ENCODE results near the gene JMJD1C. TPM values are rescaled to one million over a fixed set of nuclear protein-coding genes. Genes with fewer than 3 reads are reported as not detected.
A peak's percentile ranks its signal among the peaks of the same experiment; 100 is the strongest.

Gene JMJD1C
- total and polyA plus RNA-seq, 10 of the 15 experiments (the other 5 are each of a cell fraction or from before 2014, with no cell fraction given) = 31.2 to 83.3 (median 49.5) TPM

DNA sequence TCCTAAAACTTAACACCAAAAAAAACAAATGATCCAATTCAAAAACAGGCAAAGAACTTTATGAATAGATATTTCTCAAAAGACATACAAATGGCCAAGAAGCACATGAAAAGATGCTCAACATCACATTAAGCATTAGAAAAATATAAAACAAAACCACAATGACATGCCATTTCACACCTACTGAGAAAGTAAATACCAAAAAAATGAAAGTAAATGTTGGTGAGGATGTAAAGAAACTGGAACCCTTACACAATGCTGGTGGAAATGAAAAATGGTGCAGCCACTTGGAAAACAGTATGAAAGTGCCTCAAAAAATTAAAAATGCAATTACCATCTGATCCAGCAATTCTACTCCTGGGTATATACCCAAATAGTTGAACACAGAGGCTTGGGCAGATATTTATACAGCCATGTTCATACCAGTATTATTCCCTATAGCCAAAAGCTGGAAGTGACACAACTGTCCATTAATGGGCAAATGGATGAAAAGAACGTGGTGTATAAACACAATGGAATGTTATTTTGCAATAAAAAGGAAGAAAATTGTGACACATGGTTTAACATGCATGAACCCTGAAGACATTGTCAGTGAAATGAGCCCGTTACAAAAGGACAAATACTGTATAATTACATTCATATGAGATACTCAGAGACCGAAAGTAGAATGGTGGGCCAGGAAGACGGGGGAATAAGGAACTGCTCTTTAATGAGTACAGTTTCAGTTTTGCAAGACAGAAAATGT, 89.0 kb downstream of the JMJD1C start (continued):
- no peak for TF ChIP-seq HDGF (IDR thresholded peaks at IDR 0.05)
- TF ChIP-seq, protein P1, sequence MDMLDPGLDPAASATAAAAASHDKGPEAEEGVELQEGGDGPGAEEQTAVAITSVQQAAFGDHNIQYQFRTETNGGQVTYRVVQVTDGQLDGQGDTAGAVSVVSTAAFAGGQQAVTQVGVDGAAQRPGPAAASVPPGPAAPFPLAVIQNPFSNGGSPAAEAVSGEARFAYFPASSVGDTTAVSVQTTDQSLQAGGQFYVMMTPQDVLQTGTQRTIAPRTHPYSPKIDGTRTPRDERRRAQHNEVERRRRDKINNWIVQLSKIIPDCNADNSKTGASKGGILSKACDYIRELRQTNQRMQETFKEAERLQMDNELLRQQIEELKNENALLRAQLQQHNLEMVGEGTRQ (IDR thresholded peaks at IDR 0.05; ENCODE audit: borderline replicate concordance, low read depth, low read length) = no peak
- no peak for TF ChIP-seq GABPA (IDR thresholded peaks at IDR 0.05; ENCODE audit: low read depth)
- TF ChIP-seq, protein P2, sequence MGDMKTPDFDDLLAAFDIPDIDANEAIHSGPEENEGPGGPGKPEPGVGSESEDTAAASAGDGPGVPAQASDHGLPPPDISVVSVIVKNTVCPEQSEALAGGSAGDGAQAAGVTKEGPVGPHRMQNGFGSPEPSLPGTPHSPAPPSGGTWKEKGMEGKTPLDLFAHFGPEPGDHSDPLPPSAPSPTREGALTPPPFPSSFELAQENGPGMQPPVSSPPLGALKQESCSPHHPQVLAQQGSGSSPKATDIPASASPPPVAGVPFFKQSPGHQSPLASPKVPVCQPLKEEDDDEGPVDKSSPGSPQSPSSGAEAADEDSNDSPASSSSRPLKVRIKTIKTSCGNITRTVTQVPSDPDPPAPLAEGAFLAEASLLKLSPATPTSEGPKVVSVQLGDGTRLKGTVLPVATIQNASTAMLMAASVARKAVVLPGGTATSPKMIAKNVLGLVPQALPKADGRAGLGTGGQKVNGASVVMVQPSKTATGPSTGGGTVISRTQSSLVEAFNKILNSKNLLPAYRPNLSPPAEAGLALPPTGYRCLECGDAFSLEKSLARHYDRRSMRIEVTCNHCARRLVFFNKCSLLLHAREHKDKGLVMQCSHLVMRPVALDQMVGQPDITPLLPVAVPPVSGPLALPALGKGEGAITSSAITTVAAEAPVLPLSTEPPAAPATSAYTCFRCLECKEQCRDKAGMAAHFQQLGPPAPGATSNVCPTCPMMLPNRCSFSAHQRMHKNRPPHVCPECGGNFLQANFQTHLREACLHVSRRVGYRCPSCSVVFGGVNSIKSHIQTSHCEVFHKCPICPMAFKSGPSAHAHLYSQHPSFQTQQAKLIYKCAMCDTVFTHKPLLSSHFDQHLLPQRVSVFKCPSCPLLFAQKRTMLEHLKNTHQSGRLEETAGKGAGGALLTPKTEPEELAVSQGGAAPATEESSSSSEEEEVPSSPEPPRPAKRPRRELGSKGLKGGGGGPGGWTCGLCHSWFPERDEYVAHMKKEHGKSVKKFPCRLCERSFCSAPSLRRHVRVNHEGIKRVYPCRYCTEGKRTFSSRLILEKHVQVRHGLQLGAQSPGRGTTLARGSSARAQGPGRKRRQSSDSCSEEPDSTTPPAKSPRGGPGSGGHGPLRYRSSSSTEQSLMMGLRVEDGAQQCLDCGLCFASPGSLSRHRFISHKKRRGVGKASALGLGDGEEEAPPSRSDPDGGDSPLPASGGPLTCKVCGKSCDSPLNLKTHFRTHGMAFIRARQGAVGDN (IDR thresholded peaks at IDR 0.05) = no peak
- TF ChIP-seq ZNF384 (IDR thresholded peaks at IDR 0.05; ENCODE audit: borderline replicate concordance, low read depth, low read length) = no peak
- TF ChIP-seq, protein P3, sequence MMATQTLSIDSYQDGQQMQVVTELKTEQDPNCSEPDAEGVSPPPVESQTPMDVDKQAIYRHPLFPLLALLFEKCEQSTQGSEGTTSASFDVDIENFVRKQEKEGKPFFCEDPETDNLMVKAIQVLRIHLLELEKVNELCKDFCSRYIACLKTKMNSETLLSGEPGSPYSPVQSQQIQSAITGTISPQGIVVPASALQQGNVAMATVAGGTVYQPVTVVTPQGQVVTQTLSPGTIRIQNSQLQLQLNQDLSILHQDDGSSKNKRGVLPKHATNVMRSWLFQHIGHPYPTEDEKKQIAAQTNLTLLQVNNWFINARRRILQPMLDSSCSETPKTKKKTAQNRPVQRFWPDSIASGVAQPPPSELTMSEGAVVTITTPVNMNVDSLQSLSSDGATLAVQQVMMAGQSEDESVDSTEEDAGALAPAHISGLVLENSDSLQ (IDR thresholded peaks at IDR 0.05) = no peak
- TF ChIP-seq HDAC2 (IDR thresholded peaks at IDR 0.05) = no peak
- no peak for TF ChIP-seq HCFC1 (IDR thresholded peaks at IDR 0.05; ENCODE audit: low read length)
- no peak for TF ChIP-seq KLF5 (IDR thresholded peaks at IDR 0.05; ENCODE audit: partially characterized antibody)
- TF ChIP-seq, protein P4, sequence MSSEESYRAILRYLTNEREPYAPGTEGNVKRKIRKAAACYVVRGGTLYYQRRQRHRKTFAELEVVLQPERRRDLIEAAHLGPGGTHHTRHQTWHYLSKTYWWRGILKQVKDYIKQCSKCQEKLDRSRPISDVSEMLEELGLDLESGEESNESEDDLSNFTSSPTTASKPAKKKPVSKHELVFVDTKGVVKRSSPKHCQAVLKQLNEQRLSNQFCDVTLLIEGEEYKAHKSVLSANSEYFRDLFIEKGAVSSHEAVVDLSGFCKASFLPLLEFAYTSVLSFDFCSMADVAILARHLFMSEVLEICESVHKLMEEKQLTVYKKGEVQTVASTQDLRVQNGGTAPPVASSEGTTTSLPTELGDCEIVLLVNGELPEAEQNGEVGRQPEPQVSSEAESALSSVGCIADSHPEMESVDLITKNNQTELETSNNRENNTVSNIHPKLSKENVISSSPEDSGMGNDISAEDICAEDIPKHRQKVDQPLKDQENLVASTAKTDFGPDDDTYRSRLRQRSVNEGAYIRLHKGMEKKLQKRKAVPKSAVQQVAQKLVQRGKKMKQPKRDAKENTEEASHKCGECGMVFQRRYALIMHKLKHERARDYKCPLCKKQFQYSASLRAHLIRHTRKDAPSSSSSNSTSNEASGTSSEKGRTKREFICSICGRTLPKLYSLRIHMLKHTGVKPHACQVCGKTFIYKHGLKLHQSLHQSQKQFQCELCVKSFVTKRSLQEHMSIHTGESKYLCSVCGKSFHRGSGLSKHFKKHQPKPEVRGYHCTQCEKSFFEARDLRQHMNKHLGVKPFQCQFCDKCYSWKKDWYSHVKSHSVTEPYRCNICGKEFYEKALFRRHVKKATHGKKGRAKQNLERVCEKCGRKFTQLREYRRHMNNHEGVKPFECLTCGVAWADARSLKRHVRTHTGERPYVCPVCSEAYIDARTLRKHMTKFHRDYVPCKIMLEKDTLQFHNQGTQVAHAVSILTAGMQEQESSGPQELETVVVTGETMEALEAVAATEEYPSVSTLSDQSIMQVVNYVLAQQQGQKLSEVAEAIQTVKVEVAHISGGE (CRISPR knock-in tag; IDR thresholded peaks at IDR 0.05) = no peak
- peak; percentile 94 for TF ChIP-seq SPI1 (IDR thresholded peaks at IDR 0.05; ENCODE audit: borderline replicate concordance, insufficient read depth, low read depth, low read length)
- TF ChIP-seq ATF7 (IDR thresholded peaks at IDR 0.05; ENCODE audit: low read depth) = peak; percentile 36; the same call in 1 of the 2 replicates
- TF ChIP-seq JUND (IDR thresholded peaks at IDR 0.05; ENCODE audit: low read depth, low read length) = no peak
- no peak for TF ChIP-seq MEF2B (IDR thresholded peaks at IDR 0.05; ENCODE audit: partially characterized antibody, poor library complexity, severe bottlenecking)
- TF ChIP-seq, protein P5, sequence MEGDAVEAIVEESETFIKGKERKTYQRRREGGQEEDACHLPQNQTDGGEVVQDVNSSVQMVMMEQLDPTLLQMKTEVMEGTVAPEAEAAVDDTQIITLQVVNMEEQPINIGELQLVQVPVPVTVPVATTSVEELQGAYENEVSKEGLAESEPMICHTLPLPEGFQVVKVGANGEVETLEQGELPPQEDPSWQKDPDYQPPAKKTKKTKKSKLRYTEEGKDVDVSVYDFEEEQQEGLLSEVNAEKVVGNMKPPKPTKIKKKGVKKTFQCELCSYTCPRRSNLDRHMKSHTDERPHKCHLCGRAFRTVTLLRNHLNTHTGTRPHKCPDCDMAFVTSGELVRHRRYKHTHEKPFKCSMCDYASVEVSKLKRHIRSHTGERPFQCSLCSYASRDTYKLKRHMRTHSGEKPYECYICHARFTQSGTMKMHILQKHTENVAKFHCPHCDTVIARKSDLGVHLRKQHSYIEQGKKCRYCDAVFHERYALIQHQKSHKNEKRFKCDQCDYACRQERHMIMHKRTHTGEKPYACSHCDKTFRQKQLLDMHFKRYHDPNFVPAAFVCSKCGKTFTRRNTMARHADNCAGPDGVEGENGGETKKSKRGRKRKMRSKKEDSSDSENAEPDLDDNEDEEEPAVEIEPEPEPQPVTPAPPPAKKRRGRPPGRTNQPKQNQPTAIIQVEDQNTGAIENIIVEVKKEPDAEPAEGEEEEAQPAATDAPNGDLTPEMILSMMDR (IDR thresholded peaks at IDR 0.05 in 2 of 3, conservative IDR thresholded peaks at IDR 0.05 in 1 of 3; ENCODE audit: control insufficient read depth in 2 of 3, extremely low read depth in 1 of 3, insufficient read depth in 1 of 3, low read depth in 3 of 3, low read length in 3 of 3) = no peak
- TF ChIP-seq SUPT20H (IDR thresholded peaks at IDR 0.05; ENCODE audit: borderline replicate concordance, control insufficient read depth, low read depth, low read length) = no peak
- no peak for TF ChIP-seq MYB (IDR thresholded peaks at IDR 0.05; ENCODE audit: borderline replicate concordance, low read depth, low read length)
- no peak for TF ChIP-seq FOS (IDR thresholded peaks at IDR 0.05; ENCODE audit: borderline replicate concordance, extremely low read depth, insufficient read length)

Measured in GM12878 (cell line).